ENCODE data around the gene PTPN20.

Gene PTPN20

DNA sequence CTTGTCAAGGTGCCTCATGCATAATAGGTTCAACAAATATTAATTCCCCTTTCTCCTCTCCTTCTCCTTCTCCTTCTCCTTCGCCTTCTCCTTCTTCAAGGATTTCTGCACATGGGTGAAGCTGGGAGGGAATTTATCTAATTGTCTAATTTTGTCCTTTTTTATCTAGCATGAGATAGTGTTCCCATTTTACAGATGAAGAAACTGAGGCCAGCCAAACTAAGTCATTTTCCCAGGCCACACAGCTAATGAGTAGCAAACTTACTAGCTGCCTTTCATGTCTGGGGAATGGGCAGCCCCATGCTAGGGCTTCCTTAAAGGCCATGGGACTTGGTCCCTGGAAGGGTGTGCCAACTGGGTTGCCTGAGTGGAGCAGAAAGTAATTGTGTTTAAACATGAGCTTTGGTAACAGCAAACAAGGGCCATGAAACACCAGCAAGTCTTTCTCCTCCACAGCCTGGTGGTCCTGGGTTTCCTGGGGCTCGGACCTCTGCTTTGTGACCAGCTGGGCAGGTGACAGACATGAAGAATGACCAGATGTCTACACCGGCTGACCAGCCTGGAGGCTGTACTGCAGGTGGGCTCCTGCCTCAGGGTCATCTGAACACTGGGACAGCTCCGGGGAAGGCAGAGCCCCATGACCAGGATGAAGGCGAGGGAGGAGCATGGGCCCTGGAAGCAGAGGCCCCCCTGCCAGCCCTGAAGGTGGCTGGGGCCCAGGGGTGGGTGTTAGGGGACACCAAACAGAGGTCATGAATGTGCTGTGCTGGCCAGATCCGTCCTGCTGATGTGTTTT, 138.0 kb downstream of the PTPN20 start:
- no peak for DNase-seq (ENCODE audit: low read depth)

DNA sequence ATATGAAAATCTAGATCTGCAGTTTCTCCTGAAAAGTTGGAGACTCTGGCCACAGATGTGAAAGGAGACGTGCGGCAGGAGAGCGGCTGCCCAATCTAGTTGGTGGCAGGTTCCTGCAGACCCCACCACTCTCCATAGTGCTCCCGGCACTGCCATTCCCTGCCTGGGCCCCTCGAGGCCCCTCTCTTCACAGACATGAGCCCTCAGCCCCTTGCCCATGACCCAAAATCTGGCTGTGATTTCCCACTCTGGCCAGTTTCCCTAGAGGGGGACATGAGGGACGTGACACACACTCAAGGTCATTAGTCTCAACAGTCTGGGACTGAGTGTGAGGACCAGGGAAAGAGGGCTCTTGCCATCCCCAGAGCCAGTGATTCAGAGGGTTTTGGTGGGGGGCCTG, 138.7 kb downstream of the PTPN20 start:
- DNase-seq (ENCODE audit: low read depth): no peak

DNA sequence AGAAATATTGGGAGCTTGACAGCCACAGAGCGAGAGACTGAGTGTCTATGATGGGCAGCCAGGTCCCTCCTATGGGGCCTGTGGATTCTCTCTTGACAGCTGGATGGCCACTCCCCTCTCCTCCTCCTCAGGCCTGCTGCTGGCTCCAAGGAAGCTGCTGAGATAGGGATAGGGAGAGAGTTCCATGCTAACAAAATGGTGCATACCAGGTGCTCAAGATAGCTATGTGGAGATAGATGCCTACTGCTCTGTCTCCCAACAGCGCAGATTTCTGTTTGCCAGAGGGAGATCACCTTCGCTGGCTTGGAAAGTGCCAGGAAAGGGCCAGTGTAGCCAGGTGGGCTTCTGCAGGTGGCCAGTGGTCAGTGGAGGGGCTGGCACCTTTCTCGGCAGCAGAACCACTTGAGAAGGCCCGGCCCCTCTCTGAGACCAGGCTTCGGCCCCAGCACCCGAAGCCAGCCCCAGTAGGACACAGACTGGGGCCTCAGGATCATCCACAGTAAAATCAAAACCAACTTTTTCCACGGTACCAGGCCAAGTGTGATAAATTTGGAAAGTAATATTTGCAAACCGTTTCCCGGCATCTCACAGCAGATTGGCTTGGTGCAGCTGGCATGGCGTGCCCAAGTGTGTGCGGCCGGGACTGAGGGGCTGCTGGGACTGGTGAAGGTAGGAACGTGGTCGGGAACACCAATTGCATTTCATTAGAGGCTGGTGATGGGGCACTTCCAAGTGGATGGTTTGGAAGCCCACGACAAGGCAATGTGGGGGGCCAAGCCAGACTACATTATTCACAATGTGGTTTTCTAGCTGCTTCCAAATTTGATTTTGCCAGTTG, 139.6 kb downstream of the PTPN20 start:
- no peak for DNase-seq (ENCODE audit: low read depth)

GRCh38 chr10:47051741-47052238, 140.6 kb downstream of the PTPN20 start:
- DNase-seq (ENCODE audit: low read depth): no peak

Data from stimulated activated CD8-positive, alpha-beta memory T cell treated with anti-CD3 and anti-CD28 coated beads, Interleukin-12 subunit alpha, Interleukin-12 subunit beta, amount 100 ng/mL, for 1 hour (primary cell).